ENCODE results near the gene ATP6V1B1. TPM values are rescaled to one million over a fixed set of nuclear protein-coding genes. Genes with fewer than 3 reads are reported as not detected.
"Not testable (repeated sequence)": the region's sequence is repeated elsewhere in the genome, so short reads cannot be mapped to it uniquely, and the experiment has no call there.

The ATP6V1B1 gene
- total RNA-seq, 4 donors from 2014 or later, result 7.3 to 110 (median 55.0) TPM

DNA sequence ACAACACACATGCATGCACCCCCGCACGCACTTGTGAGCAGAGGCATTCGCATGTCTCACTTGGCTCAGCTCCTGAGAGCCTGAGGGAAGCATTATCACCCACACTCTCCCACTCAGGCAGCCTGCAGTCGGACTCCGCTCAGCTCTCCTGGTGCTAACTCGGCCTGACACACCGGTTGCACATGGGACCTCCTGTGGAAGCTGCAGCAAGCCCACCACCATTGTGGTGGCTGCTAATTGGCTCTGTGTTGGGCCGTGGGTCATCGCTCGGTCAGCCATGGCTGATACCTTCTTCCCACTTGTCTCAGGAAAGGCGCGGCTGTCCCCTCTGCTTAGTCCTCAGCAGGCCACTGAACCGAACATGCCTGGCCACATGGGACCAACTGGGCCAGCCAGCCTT lies 72.6 kb downstream of the ATP6V1B1 start:
- peak in 1 of 2 donors; percentile 60 for DNase-seq (ENCODE audit: low spot score in 2 of 2)
- WGBS, 2 donors, result 86 to 87% methylated on average over 13 of the region's 13 CpGs
- H3K4me3 ChIP-seq (ENCODE audit: low read depth, poor library complexity, severe bottlenecking), result no peak overlapping the region
- TF ChIP-seq POLR2A (IDR thresholded peaks at IDR 0.05), result no peak
- TF ChIP-seq, protein P1, sequence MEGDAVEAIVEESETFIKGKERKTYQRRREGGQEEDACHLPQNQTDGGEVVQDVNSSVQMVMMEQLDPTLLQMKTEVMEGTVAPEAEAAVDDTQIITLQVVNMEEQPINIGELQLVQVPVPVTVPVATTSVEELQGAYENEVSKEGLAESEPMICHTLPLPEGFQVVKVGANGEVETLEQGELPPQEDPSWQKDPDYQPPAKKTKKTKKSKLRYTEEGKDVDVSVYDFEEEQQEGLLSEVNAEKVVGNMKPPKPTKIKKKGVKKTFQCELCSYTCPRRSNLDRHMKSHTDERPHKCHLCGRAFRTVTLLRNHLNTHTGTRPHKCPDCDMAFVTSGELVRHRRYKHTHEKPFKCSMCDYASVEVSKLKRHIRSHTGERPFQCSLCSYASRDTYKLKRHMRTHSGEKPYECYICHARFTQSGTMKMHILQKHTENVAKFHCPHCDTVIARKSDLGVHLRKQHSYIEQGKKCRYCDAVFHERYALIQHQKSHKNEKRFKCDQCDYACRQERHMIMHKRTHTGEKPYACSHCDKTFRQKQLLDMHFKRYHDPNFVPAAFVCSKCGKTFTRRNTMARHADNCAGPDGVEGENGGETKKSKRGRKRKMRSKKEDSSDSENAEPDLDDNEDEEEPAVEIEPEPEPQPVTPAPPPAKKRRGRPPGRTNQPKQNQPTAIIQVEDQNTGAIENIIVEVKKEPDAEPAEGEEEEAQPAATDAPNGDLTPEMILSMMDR (IDR thresholded peaks at IDR 0.05), result no peak
- intact Hi-C loops (cut with DNase I; ENCODE audit: low total_unique reads), result no loop called here

DNA sequence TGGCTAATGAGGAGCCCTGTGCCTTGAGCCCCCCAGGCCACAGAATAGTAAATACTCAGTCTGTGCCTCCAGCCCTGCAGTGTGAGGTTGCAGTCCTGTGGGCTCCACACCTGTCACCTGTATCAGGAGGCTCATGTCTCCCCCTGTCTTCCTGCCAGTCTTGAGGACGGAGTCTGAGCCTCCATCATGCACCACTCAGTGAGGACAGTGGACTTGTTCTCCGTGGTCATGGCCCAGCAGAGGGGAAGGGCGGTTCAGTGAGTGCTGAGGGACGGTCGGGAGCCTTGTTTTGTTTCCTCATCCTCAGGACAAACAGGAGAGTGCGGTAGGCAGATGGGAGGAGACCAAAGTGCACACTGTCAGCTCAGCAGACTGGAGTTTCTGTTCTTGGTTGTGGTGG lies 76.1 kb downstream of the ATP6V1B1 start:
- intact Hi-C loops (cut with DNase I; ENCODE audit: low total_unique reads), result not testable (repeated sequence)
- DNase-seq (ENCODE audit: low spot score in 2 of 2), result peak in 1 of 2 donors; percentile 66
- WGBS, 2 donors, result 23 to 40% methylated on average over 6 of the region's 6 CpGs

More for the DNA sequence above, 76.1 kb downstream of the ATP6V1B1 start:
- H3K4me3 ChIP-seq (ENCODE audit: low read depth, poor library complexity, severe bottlenecking), result not testable (repeated sequence)

Other genes starting within 250 kb of the ATP6V1B1 start
- gene ADD2, start 167.7 kb upstream of the ATP6V1B1 start, total RNA-seq, result 1 to 10 TPM in 1 of 4 donors, under 1 TPM in 3; 0.17 to 1.2 (median 0.54) TPM
- gene FIGLA, start 145.3 kb upstream of the ATP6V1B1 start, total RNA-seq, result not detected
- gene CLEC4F, start 115.3 kb upstream of the ATP6V1B1 start, total RNA-seq, result 1 to 10 TPM in 2 of 4 donors, under 1 TPM in 2; 0.42 to 1.2 (median 0.82) TPM
- 10 to 100 TPM; 26.8 to 57.6 (median 39.4) TPM for gene CD207, start 100.1 kb upstream of the ATP6V1B1 start, total RNA-seq
- 1 to 10 TPM in 3 of 4 donors, not detected in 1; 1.7 to 6.4 (median 4.3) TPM for gene VAX2, start 35.3 kb upstream of the ATP6V1B1 start, total RNA-seq
- 1 to 10 TPM in 1 of 4 donors, under 1 TPM in 2, not detected in 1; 0.27 to 1.3 (median 0.84) TPM for gene ANKRD53, start 42.7 kb downstream of the ATP6V1B1 start, total RNA-seq
- gene TEX261, start 59.0 kb downstream of the ATP6V1B1 start, total RNA-seq, result 10 to 100 TPM; 12.5 to 24.9 (median 20.7) TPM
- 100 to 1,000 TPM in 2 of 4 donors, 10 to 100 TPM in 2; 89.9 to 130 (median 104) TPM for gene NAGK, start 132.7 kb downstream of the ATP6V1B1 start, total RNA-seq
- gene MCEE, start 194.3 kb downstream of the ATP6V1B1 start, total RNA-seq, result 10 to 100 TPM; 19.0 to 45.2 (median 33.3) TPM
- 10 to 100 TPM; 19.0 to 28.1 (median 21.8) TPM for gene MPHOSPH10, start 194.7 kb downstream of the ATP6V1B1 start, total RNA-seq